Measurements from ENCODE around the gene PDZRN3.
"Not testable (repeated sequence)": the region's sequence is repeated elsewhere in the genome, so short reads cannot be mapped to it uniquely, and the experiment has no call there.

PDZRN3 gene

DNA sequence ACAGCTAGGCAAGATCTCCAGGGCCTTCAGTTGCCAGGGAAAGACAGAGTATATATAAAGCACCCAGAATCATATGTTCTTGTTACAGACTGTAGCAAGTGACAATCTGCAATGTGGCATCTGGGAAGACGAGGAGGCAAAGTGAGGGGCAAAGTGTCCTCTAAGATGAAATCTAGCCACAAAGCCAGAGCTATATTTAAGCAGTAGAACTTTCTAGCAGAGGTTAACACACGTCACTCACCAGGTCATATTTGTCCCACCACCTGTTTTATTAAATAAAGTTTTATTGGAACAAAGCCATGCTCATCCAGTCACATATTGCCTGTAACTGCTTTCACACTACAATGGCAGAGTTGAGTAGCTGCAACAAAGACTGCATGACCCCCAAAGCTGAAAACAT lies 51.5 kb downstream of the PDZRN3 start:
- peaks cover 3 to 35% of the 10 kb centered on the region in 2 donors for H3K4me1 ChIP-seq (ENCODE audit: control insufficient read depth in 1 of 2, insufficient read depth in 2 of 2, low read length in 2 of 2)
- H3K4me3 ChIP-seq (ENCODE audit: low read depth in 1 of 2, low read length in 2 of 2) = no peak overlapping the region
- H3K36me3 ChIP-seq (ENCODE audit: control insufficient read depth in 1 of 2, insufficient read depth in 2 of 2, low read length in 2 of 2) = no peaks in the 10 kb centered on the region
- H3K9me3 ChIP-seq (ENCODE audit: control insufficient read depth in 1 of 2, low read length in 2 of 2) = no peaks in the 10 kb centered on the region
- peak overlapping the region; percentile 42 for H3K27ac ChIP-seq (ENCODE audit: low read length)
- H3K27me3 ChIP-seq (ENCODE audit: low read depth, low read length) = no peaks in the 10 kb centered on the region

DNA sequence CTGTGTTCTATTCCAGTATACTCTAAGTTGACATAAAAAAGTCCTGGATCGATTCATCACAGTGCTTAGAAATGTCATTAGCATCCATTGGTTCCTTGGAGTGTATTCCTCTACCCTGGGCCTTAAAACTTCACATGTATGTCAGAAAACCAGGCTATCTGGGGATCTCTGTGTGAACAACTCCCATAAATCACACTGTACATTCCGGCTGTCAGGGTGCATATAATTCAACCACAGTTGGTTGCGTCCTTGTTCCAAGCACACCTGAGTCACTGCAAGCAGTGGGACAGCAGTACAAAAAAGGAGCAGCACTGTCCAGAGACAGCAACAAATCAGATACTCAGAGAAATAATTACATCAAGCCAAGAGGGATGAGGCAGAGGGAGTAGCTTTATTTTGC lies 52.4 kb downstream of the PDZRN3 start:
- Histone ChIP-seq H3K27ac (ENCODE audit: low read length) (no peak overlapping the region), H3K27me3 (ENCODE audit: low read depth, low read length) (no peaks in the 10 kb centered on the region), H3K4me1 (ENCODE audit: control insufficient read depth in 1 of 2, insufficient read depth in 2 of 2, low read length in 2 of 2) (peaks cover 3 to 35% of the 10 kb centered on the region in 2 donors), H3K9me3 (ENCODE audit: control insufficient read depth in 1 of 2, low read length in 2 of 2) (no peaks in the 10 kb centered on the region), H3K36me3 (ENCODE audit: control insufficient read depth in 1 of 2, insufficient read depth in 2 of 2, low read length in 2 of 2) (no peaks in the 10 kb centered on the region), H3K4me3 (ENCODE audit: low read depth in 1 of 2, low read length in 2 of 2) (no peak overlapping the region)

GRCh38 chr3:73571238-73571794 lies 53.4 kb downstream of the PDZRN3 start:
- Histone ChIP-seq H3K27ac (ENCODE audit: low read length) (no peak overlapping the region), H3K4me3 (ENCODE audit: low read depth in 1 of 2, low read length in 2 of 2) (no peak overlapping the region), H3K4me1 (ENCODE audit: control insufficient read depth in 1 of 2, insufficient read depth in 2 of 2, low read length in 2 of 2) (peaks cover 0 to 35% of the 10 kb centered on the region in 2 donors), H3K27me3 (ENCODE audit: low read depth, low read length) (no peaks in the 10 kb centered on the region), H3K36me3 (ENCODE audit: control insufficient read depth in 1 of 2, insufficient read depth in 2 of 2, low read length in 2 of 2) (no peaks in the 10 kb centered on the region), H3K9me3 (ENCODE audit: control insufficient read depth in 1 of 2, low read length in 2 of 2) (no peaks in the 10 kb centered on the region)

DNA sequence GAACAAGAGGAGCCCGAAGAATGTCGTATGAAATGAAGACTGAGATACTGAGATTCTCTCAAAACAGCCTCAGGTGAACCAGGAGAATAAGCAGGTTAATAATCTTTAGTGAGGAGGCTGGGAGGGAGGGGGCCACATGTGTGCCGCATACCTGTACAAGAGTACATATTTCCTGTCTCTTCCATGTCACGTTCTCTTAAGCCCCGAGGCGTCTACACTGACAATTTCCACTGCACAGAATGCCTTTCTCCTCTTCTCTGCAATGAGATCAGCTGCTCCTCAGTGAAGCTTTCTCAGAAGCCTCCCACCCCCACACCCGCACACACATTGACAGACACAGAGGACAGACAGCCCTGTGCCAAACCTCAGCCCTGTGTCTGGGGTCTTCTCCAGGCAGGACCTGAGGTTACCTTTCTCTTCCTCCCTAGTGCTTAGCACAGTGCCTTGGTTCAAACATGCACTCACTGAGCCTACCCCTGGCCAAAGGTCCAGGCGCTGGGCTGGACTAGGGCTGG lies 55.4 kb downstream of the PDZRN3 start:
- Histone ChIP-seq H3K4me3 (ENCODE audit: low read depth in 1 of 2, low read length in 2 of 2) (no peak overlapping the region), H3K36me3 (ENCODE audit: control insufficient read depth in 1 of 2, insufficient read depth in 2 of 2, low read length in 2 of 2) (no peaks in the 10 kb centered on the region), H3K27me3 (ENCODE audit: low read depth, low read length) (no peaks in the 10 kb centered on the region), H3K9me3 (ENCODE audit: control insufficient read depth in 1 of 2, low read length in 2 of 2) (no peaks in the 10 kb centered on the region), H3K4me1 (ENCODE audit: control insufficient read depth in 1 of 2, insufficient read depth in 2 of 2, low read length in 2 of 2) (peaks cover 0 to 31% of the 10 kb centered on the region in 2 donors), H3K27ac (ENCODE audit: low read length) (peak overlapping the region; percentile 18)

GRCh38 chr3:73568371-73568862 lies 56.3 kb downstream of the PDZRN3 start:
- Histone ChIP-seq H3K4me3 (ENCODE audit: low read depth in 1 of 2, low read length in 2 of 2) (no peak overlapping the region), H3K27ac (ENCODE audit: low read length) (peak overlapping the region; percentile 10), H3K9me3 (ENCODE audit: control insufficient read depth in 1 of 2, low read length in 2 of 2) (no peaks in the 10 kb centered on the region)

GRCh38 chr3:73565374-73565773 lies 59.4 kb downstream of the PDZRN3 start:
- peaks cover 0 to 30% of the 10 kb centered on the region in 2 donors for H3K4me1 ChIP-seq (ENCODE audit: control insufficient read depth in 1 of 2, insufficient read depth in 2 of 2, low read length in 2 of 2)
- H3K27me3 ChIP-seq (ENCODE audit: low read depth, low read length); H3K4me3 ChIP-seq (ENCODE audit: low read depth in 1 of 2, low read length in 2 of 2); H3K36me3 ChIP-seq (ENCODE audit: control insufficient read depth in 1 of 2, insufficient read depth in 2 of 2, low read length in 2 of 2); H3K27ac ChIP-seq (ENCODE audit: low read length); H3K9me3 ChIP-seq (ENCODE audit: control insufficient read depth in 1 of 2, low read length in 2 of 2): not testable (repeated sequence)

More at GRCh38 chr3:73568371-73568862, 56.3 kb downstream of the PDZRN3 start:
- H3K27me3 ChIP-seq (ENCODE audit: low read depth, low read length) = no peaks in the 10 kb centered on the region
- no peaks in the 10 kb centered on the region for H3K36me3 ChIP-seq (ENCODE audit: control insufficient read depth in 1 of 2, insufficient read depth in 2 of 2, low read length in 2 of 2)
- H3K4me1 ChIP-seq (ENCODE audit: control insufficient read depth in 1 of 2, insufficient read depth in 2 of 2, low read length in 2 of 2) = peaks cover 0 to 31% of the 10 kb centered on the region in 2 donors

DNA sequence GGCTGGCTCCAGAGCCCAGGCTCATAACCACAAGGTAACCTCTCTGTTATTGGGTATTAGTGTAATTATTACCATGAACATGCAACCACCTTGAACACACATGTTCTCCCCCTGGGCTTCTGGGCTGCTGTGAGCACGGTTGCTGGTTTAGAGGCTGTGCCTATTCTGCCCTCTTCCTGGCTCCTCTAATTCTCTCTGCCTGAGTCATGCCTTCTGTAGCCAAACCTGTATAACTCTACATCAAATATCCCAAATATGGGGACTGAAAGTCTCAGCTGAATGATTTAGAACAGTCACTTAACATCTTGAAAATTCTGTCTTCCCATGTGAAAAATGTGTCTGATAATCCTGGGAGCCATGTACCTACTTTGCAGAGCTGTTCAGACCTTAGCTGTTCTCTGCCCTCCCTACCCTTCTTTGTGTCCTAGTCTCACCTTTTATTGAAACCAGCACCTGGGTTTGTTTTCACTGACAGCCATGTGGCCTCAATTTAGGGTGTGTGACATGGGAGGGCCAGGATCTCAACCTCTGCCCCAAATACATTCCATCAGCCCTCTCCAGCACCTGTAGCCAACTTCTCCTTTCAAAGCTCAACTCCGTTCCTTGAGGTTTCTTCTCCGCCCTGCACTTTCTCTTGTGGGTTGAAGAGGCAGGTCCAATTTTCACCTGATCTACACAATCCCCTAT lies 60.7 kb downstream of the PDZRN3 start:
- Histone ChIP-seq H3K36me3 (ENCODE audit: control insufficient read depth in 1 of 2, insufficient read depth in 2 of 2, low read length in 2 of 2) (no peaks in the 10 kb centered on the region), H3K4me3 (ENCODE audit: low read depth in 1 of 2, low read length in 2 of 2) (no peak overlapping the region), H3K27ac (ENCODE audit: low read length) (peak overlapping the region; percentile 52), H3K9me3 (ENCODE audit: control insufficient read depth in 1 of 2, low read length in 2 of 2) (no peaks in the 10 kb centered on the region), H3K4me1 (ENCODE audit: control insufficient read depth in 1 of 2, insufficient read depth in 2 of 2, low read length in 2 of 2) (peaks cover 0 to 22% of the 10 kb centered on the region in 2 donors), H3K27me3 (ENCODE audit: low read depth, low read length) (no peaks in the 10 kb centered on the region)

DNA sequence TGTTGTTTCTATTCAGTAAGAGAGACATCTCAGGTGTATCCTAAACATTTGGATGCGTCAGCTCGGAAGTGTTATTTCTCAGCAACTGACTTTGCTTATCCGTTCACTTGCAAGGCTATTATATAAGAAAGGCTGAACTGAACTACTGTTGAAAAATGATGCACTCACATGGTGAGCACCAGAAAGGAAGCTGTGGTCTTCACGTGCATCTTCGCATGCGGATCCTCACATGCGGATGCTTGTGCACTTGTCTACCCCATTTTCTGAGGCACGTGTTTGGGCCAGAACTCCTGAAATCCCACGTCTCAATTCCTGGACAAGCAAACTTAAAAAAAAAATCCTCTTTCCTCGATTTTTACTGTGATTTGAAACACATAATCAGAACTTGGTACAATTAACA lies 63.2 kb downstream of the PDZRN3 start:
- Histone ChIP-seq H3K4me1 (ENCODE audit: control insufficient read depth in 1 of 2, insufficient read depth in 2 of 2, low read length in 2 of 2) (peaks cover 0 to 26% of the 10 kb centered on the region in 2 donors), H3K27ac (ENCODE audit: low read length) (peak overlapping the region; percentile 59)

DNA sequence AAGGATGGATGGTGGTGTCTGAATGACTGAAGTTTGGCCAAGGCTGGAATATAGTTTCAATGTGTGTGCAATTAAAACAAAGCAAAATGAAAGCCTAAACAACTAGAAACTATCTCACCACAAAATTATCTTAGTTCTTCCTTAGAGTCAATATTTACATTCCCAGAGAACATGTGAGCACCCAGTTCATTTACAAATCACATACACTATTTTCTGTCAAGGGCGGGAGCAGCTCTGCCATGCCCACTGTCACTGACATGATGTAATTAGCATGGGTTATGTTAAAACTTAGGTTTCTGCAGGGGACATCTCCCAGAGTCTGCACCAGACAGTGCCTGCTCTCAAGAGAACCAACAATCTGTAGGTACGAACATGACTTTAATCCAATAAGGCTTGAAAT lies 65.0 kb downstream of the PDZRN3 start:
- peaks cover 0 to 26% of the 10 kb centered on the region in 2 donors for H3K4me1 ChIP-seq (ENCODE audit: control insufficient read depth in 1 of 2, insufficient read depth in 2 of 2, low read length in 2 of 2)
- no peaks in the 10 kb centered on the region for H3K27me3 ChIP-seq (ENCODE audit: low read depth, low read length)
- peak overlapping the region; percentile 35 for H3K27ac ChIP-seq (ENCODE audit: low read length)
- no peak overlapping the region for H3K4me3 ChIP-seq (ENCODE audit: low read depth in 1 of 2, low read length in 2 of 2)
- H3K9me3 ChIP-seq (ENCODE audit: control insufficient read depth in 1 of 2, low read length in 2 of 2) = no peaks in the 10 kb centered on the region
- no peaks in the 10 kb centered on the region for H3K36me3 ChIP-seq (ENCODE audit: control insufficient read depth in 1 of 2, insufficient read depth in 2 of 2, low read length in 2 of 2)

More for the DNA sequence above, 63.2 kb downstream of the PDZRN3 start:
- H3K9me3 ChIP-seq (ENCODE audit: control insufficient read depth in 1 of 2, low read length in 2 of 2) = no peaks in the 10 kb centered on the region
- H3K27me3 ChIP-seq (ENCODE audit: low read depth, low read length) = no peaks in the 10 kb centered on the region
- no peak overlapping the region for H3K4me3 ChIP-seq (ENCODE audit: low read depth in 1 of 2, low read length in 2 of 2)
- no peaks in the 10 kb centered on the region for H3K36me3 ChIP-seq (ENCODE audit: control insufficient read depth in 1 of 2, insufficient read depth in 2 of 2, low read length in 2 of 2)

DNA sequence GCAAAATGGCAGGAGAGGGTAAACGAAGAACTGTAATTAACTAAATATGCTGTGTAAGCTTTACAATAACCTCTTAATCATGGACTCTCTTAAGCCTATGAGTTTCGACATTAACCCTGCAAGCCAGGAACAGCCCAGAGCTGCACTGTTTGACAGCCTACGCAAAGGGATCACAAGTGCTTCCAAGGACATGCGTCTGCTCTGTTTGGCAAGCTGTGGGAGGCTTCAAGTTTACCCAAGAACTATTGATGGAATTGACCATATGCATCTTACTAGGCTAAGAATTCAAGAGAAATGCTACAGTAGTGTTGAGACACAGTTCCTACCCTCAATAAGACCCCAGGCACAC lies 66.0 kb downstream of the PDZRN3 start:
- H3K9me3 ChIP-seq (ENCODE audit: control insufficient read depth in 1 of 2, low read length in 2 of 2) = no peaks in the 10 kb centered on the region
- peak overlapping the region; percentile 17 for H3K27ac ChIP-seq (ENCODE audit: low read length)
- no peaks in the 10 kb centered on the region for H3K36me3 ChIP-seq (ENCODE audit: control insufficient read depth in 1 of 2, insufficient read depth in 2 of 2, low read length in 2 of 2)
- H3K4me3 ChIP-seq (ENCODE audit: low read depth in 1 of 2, low read length in 2 of 2) = no peak overlapping the region
- H3K4me1 ChIP-seq (ENCODE audit: control insufficient read depth in 1 of 2, insufficient read depth in 2 of 2, low read length in 2 of 2) = peaks cover 0 to 23% of the 10 kb centered on the region in 2 donors
- H3K27me3 ChIP-seq (ENCODE audit: low read depth, low read length) = no peaks in the 10 kb centered on the region

- Histone ChIP-seq H3K36me3 (ENCODE audit: control insufficient read depth in 1 of 2, insufficient read depth in 2 of 2, low read length in 2 of 2) (no peaks in the 10 kb centered on the region), H3K9me3 (ENCODE audit: control insufficient read depth in 1 of 2, low read length in 2 of 2) (no peaks in the 10 kb centered on the region), H3K4me3 (ENCODE audit: low read depth in 1 of 2, low read length in 2 of 2) (no peak overlapping the region), H3K4me1 (ENCODE audit: control insufficient read depth in 1 of 2, insufficient read depth in 2 of 2, low read length in 2 of 2) (peaks cover 0 to 23% of the 10 kb centered on the region in 2 donors), H3K27ac (ENCODE audit: low read length) (peak overlapping the region; percentile 17), H3K27me3 (ENCODE audit: low read depth, low read length) (no peaks in the 10 kb centered on the region)
Measured at GRCh38 chr3:73557986-73558726, 66.6 kb downstream of the PDZRN3 start.

All from muscle layer of duodenum (tissue), 2 donors.